IMR-90 (cell line): ENCODE results near the gene HOXA5. TPM values are rescaled to one million over a fixed set of nuclear protein-coding genes. Genes with fewer than 3 reads are reported as not detected.
A peak's percentile ranks its signal among the peaks of the same experiment; 100 is the strongest.

ENCODE experiments used
- ATAC-seq: fragments of 200-7000 bp; cut with Tn5 transposase; 2 replicates; pipeline ENCODE4 v1.9.1; 2020; ENCODE audit warnings: low read depth, mild to moderate bottlenecking, moderate library complexity
- BruUV-seq: library from RNA; stranded (reverse); fragments of 400-500 nt; replicated peaks from 2 replicates; lab custom pipeline; 2021; lab: Mats Ljungman, UMichigan
- CTCF ChIA-PET: fragments of 300-600 bp; formaldehyde crosslinking; extraction: SDS; loops from one replicate; lab custom pipeline; 2021; ENCODE audit warnings: antibody characterized with exemption; lab: Yijun Ruan, JAX
- POLR2A ChIA-PET: fragments of 300-600 bp; sonication (Branson Sonifier 250); formaldehyde crosslinking; loops from one replicate; lab custom pipeline; 2022; ENCODE audit warnings: antibody characterized with exemption; ENCODE audit not compliant: unreplicated experiment; lab: Charles Lee
- DNase-seq: peaks from one replicate; pipeline ENCODE4 v3.0.0; 2013
- H2AFZ ChIP-seq: replicated peaks from 2 replicates; pipeline ENCODE3; 2013; ENCODE audit warnings: low read length, mild to moderate bottlenecking; ENCODE audit not compliant: poor library complexity
- H2AK5ac ChIP-seq: 2 replicates; pipeline ENCODE4 v1.6.1; 2013; ENCODE audit warnings: low read depth, low read length, inconsistent platforms
- H2AK9ac ChIP-seq: replicated peaks from 2 replicates; pipeline ENCODE3; 2013; ENCODE audit warnings: mild to moderate bottlenecking, low read depth, low read length, moderate library complexity; ENCODE audit not compliant: poor library complexity
- H2BK120ac ChIP-seq: 2 replicates; pipeline ENCODE4 v1.6.1; 2013; ENCODE audit warnings: low read depth, low read length, inconsistent platforms
- H2BK15ac ChIP-seq: 3 replicates; pipeline ENCODE4 v1.6.1; 2013; ENCODE audit warnings: low read depth, low read length, inconsistent platforms
- H2BK20ac ChIP-seq: 2 replicates; pipeline ENCODE4 v1.6.1; 2013; ENCODE audit warnings: low read depth, mild to moderate bottlenecking, inconsistent platforms, low read length, moderate library complexity
- H2BK5ac ChIP-seq: 2 replicates; pipeline ENCODE4 v1.6.1; 2013; ENCODE audit warnings: mild to moderate bottlenecking, low read depth, low read length, inconsistent platforms; ENCODE audit not compliant: poor library complexity, severe bottlenecking
- H3K14ac ChIP-seq: replicated peaks from 2 replicates; pipeline ENCODE4 v1.6.1; 2013; ENCODE audit warnings: low read depth, low read length, inconsistent platforms
- H3K18ac ChIP-seq: 2 replicates; pipeline ENCODE4 v1.6.1; 2013; ENCODE audit warnings: low read depth, low read length, control low read depth
- H3K23ac ChIP-seq: 2 replicates; pipeline ENCODE4 v1.6.1; 2013; ENCODE audit warnings: low read depth, low read length, inconsistent platforms
- H3K27ac ChIP-seq: 2 replicates; pipeline ENCODE4 v1.5.1; 2013; ENCODE audit warnings: mild to moderate bottlenecking, control low read depth, low read length; ENCODE audit not compliant: insufficient read depth
- H3K27me3 ChIP-seq: 2 replicates; pipeline ENCODE4 v1.6.1; 2013; ENCODE audit warnings: low read length; ENCODE audit not compliant: control insufficient read depth, insufficient read depth
- H3K36me3 ChIP-seq: 2 replicates; pipeline ENCODE4 v1.6.1; 2013; ENCODE audit warnings: low read length, mixed read lengths; ENCODE audit not compliant: control insufficient read depth, insufficient read depth
- H3K4ac ChIP-seq: 2 replicates; pipeline ENCODE4 v1.6.1; 2013; ENCODE audit warnings: low read depth, low read length, inconsistent platforms
- H3K4me1 ChIP-seq: 2 replicates; pipeline ENCODE4 v1.6.1; 2013; ENCODE audit warnings: low read length, mixed read lengths; ENCODE audit not compliant: control insufficient read depth, insufficient read depth
- H3K4me2 ChIP-seq: 2 replicates; pipeline ENCODE4 v1.6.1; 2013; ENCODE audit warnings: low read depth, mild to moderate bottlenecking, control low read depth, low read length, moderate library complexity
- H3K4me3 ChIP-seq: 2 replicates; pipeline ENCODE4 v1.5.1; 2013; ENCODE audit warnings: low read depth, mild to moderate bottlenecking, control low read depth, low read length, moderate library complexity; ENCODE audit not compliant: insufficient read depth
- H3K56ac ChIP-seq: 2 replicates; pipeline ENCODE4 v1.6.1; 2013; ENCODE audit warnings: low read length, inconsistent platforms; ENCODE audit not compliant: insufficient read depth; ENCODE audit errors: extremely low read depth
- H3K79me1 ChIP-seq, 2 experiments: 2 replicates each; pipeline ENCODE4 v1.6.1; 2013; ENCODE audit warnings: low read length in 2 of 2, inconsistent platforms in 1 of 2, low read depth in 1 of 2
- H3K9ac ChIP-seq: 2 replicates; pipeline ENCODE4 v1.6.1; 2013; ENCODE audit warnings: low read depth, low read length, control low read depth
- H3K9me1 ChIP-seq: 2 replicates; pipeline ENCODE4 v1.6.1; 2013; ENCODE audit warnings: low read length, inconsistent platforms; ENCODE audit not compliant: insufficient read depth
- H3K9me3 ChIP-seq: 2 replicates; pipeline ENCODE4 v1.6.1; 2013; ENCODE audit warnings: low read length; ENCODE audit not compliant: control insufficient read depth, insufficient read depth
- H4K20me1 ChIP-seq: 2 replicates; pipeline ENCODE4 v1.6.1; 2013; ENCODE audit warnings: low read length, inconsistent platforms; ENCODE audit not compliant: insufficient read depth
- H4K5ac ChIP-seq: 2 replicates; pipeline ENCODE4 v1.6.1; 2013; ENCODE audit warnings: mild to moderate bottlenecking, low read depth, low read length, control low read depth
- H4K8ac ChIP-seq, 2 experiments: 2 replicates each; pipeline ENCODE4 v1.6.1; 2013; ENCODE audit warnings: low read depth in 2 of 2, low read length in 2 of 2, control low read depth in 1 of 2, inconsistent platforms in 1 of 2
- H4K91ac ChIP-seq: 2 replicates; pipeline ENCODE4 v1.6.1; 2013; ENCODE audit warnings: low read depth, low read length, inconsistent platforms; ENCODE audit not compliant: insufficient read depth
- FOS ChIP-seq: fragments of 150-350 bp; IDR thresholded peaks from 2 replicates; pipeline ENCODE4 v1.6.1; 2016; ENCODE audit warnings: low read depth, low read length
- MAZ ChIP-seq: IDR thresholded peaks from 2 replicates; pipeline ENCODE4 v1.6.1; 2012; ENCODE audit warnings: low read depth, mild to moderate bottlenecking, low read length, improper control_type of control experiment, moderate library complexity, borderline replicate concordance
- NFE2L2 ChIP-seq: fragments of 150-350 bp; IDR thresholded peaks from 2 replicates; pipeline ENCODE4 v1.6.1; 2016; ENCODE audit warnings: low read depth, mild to moderate bottlenecking, low read length
- POLR2A ChIP-seq: IDR thresholded peaks from 2 replicates; pipeline ENCODE4 v1.6.1; 2012; ENCODE audit warnings: mild to moderate bottlenecking, low read depth, low read length
- RAD21 ChIP-seq: IDR thresholded peaks from 2 replicates; pipeline ENCODE4 v1.6.1; 2012; ENCODE audit warnings: low read length, improper control_type of control experiment
- WGBS, 2 experiments: methylation state at CpG; one replicate each; pipeline versions ENCODE4 v1.1.5 to v1.1.7; 2013; ENCODE audit warnings: missing lambda C conversion rate in 2 of 2; ENCODE audit not compliant: insufficient read length in 1 of 2; ENCODE audit errors: extremely low coverage in 2 of 2; 5-methylcytosine and 5-hydroxymethylcytosine counted together
- dilution Hi-C: fragments of 300-500 bp; cut with HindIII; formaldehyde crosslinking; loops from one replicate; pipeline ENCODE4 v1.14.3; 2018; ENCODE audit warnings: low sequenced_read_pairs; ENCODE audit not compliant: unreplicated experiment
- in situ Hi-C: fragments of 300-500 bp; cut with MboI; formaldehyde crosslinking; loops from 3 replicates; pipeline ENCODE4 v1.14.3; 2019; ENCODE audit warnings: low sequenced_read_pairs, inconsistent platforms, mixed read lengths
- intact Hi-C: fragments of 100-400 bp; cut with micrococcal nuclease; formaldehyde crosslinking; loops from 2 replicates; pipeline ENCODE4 v1.10.0; 2022
- polyA plus RNA-seq, 3 experiments: library from polyadenylated mRNA; depleted of rRNA; stranded (reverse); fragments of >200 nt; gene quantifications; 2 replicates each; pipeline ENCODE4 v1.2.3, GENCODE V29; 2012; ENCODE audit warnings: low replicate concordance in 1 of 3
- total RNA-seq: library from RNA; depleted of rRNA; stranded (reverse); fragments of >200 nt; gene quantifications from 2 replicates; pipeline ENCODE4 v1.2.3, GENCODE V29; 2012

HOXA5 gene
- total and polyA plus RNA-seq, 2 of the 4 experiments (the other 2 are of a cell fraction), result 19.9 to 29.4 TPM

DNA sequence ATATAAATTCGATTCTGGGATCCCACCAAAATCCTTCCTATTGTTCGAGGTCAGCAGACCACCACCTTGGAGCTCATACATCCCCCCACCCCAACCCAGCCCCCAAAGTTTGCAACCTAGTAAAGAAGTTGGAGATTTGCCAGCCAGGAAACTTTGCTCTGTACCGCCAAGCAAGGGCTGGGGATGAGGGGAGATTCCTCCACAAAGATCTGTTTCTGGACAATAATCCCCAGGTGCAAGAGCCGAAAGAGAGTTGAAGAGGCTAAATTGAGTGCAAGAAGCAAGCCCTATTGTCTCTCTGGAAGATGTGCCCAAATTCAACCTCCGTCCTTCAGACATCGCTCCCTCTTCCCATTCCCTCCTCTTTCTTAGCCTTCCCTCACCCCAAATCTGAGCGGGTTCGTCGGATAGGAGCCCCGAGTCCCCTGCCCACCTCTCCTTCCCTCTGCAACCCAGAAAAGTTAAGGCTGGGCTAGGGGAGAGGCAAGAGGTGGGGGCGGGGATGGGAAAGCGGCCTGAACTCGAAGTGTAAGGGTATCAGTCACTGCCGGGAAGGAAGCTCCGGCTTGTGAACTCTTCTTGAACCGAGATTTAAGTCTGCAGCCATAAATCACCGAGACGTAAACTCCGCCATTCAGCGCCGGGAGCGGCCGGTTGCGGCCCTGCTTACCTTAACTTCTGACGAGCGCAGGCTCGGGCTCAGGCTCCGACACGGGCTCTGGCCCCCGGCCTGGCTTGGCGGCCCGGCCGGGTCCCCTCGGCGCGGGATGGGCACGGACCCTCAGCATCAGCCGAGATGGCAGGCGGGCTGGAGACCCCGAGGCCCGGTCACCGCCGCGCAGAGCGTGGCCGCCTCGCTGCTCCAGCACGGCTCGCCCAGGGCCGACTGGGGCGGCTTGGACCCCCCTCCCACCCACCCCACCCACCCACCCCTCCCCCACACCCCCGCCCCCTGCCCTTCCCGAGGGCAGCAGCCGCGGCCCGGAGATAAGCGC lies 30.2 kb downstream of the HOXA5 start:
- Histone ChIP-seq H3K9me3 (no peaks in the 10 kb centered on the region), H2BK15ac (peak overlapping the region; percentile 66; the same call in 2 of the 3 replicates), H3K9ac (peak overlapping the region; percentile 95), H3K27me3 (no peaks in the 10 kb centered on the region), H3K4me2 (peak overlapping the region; percentile 98), H2AK5ac (peak overlapping the region; percentile 92), H2BK120ac (peak overlapping the region; percentile 93), H3K27ac (peak overlapping the region; percentile 99), H3K4me3 (peak overlapping the region; percentile 65), H2BK5ac (peak overlapping the region; percentile 92), H2AK9ac (peak overlapping the region; percentile 79), H3K23ac (peak overlapping the region; percentile 96), H3K4me1 (peaks cover 24% of the 10 kb centered on the region), H4K5ac (peak overlapping the region; percentile 92), H3K79me1 (peaks cover 0 to 34% of the 10 kb centered on the region in 2 experiments; a peak in 2 of 4 replicates), H3K9me1 (peaks cover 13% of the 10 kb centered on the region; the same call in 1 of the 2 replicates), H2AFZ (peak overlapping the region; percentile 69), H4K8ac (peak overlapping the region; percentile 64 to 76), H3K14ac (peak overlapping the region; percentile 95), H4K20me1 (peaks cover 16% of the 10 kb centered on the region), H4K91ac (peak overlapping the region; percentile 85), H3K4ac (peak overlapping the region; percentile 93), H3K56ac (peak overlapping the region; percentile 85), H2BK20ac (peak overlapping the region; percentile 73), H3K18ac (peak overlapping the region; percentile 91), H3K36me3 (peaks cover 17% of the 10 kb centered on the region; the same call in 1 of the 2 replicates)
- ATAC-seq, result peak; percentile 1; the same call in 1 of the 2 replicates
- ChIA-PET CTCF (no interaction called here), POLR2A (interaction anchor here (0.7 kb wide), 2 partner anchors 15 to 28 kb away, joined by 3 to 5 read pairs; no protein-coding TSS in a partner anchor)
- no TSS peak for BruUV-seq
- peak; percentile 95 for DNase-seq
- TF ChIP-seq POLR2A (peak; percentile 77; the same call in 1 of the 2 replicates), FOS (0 out of 2 replicates have a peak, but pooled peaks have one; percentile 15), MAZ (peak; percentile 67; the same call in 1 of the 2 replicates), RAD21 (no peak), NFE2L2 (no peak)
- in situ Hi-C loops, result no loop called here
- WGBS, 2 experiments, result 1% methylated on average over 15 of the region's 57 CpGs; no CpG with 5 or more reads in 1 of the 2 experiments
- intact Hi-C loops, result no loop called here
- dilution Hi-C loops, result no loop called here
